Measurements from ENCODE around the gene FBXO46.
"Not testable (repeated sequence)": the region's sequence is repeated elsewhere in the genome, so short reads cannot be mapped to it uniquely, and the experiment has no call there.

FBXO46 gene

DNA sequence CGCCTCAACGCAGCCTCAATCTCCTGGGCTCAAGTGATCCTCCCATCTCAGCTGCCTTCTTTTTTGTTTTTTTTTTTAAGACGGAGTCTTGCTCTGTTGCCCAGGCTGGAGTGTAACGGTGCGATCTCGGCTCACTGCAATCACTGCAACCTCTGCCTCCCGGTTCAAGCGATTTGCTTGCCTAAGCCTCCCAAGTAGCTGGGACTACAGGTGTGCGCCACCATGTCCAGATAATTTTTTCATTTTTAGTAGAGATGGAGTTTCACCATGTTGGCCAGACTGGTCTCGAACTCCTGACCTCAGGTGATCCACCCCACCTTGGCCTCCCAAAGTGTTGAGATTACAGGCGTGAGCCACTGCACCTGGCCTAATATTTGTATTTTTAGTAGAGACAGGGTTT, 10.6 kb downstream of the FBXO46 start:
- DNase-seq, result not testable (repeated sequence)

DNA sequence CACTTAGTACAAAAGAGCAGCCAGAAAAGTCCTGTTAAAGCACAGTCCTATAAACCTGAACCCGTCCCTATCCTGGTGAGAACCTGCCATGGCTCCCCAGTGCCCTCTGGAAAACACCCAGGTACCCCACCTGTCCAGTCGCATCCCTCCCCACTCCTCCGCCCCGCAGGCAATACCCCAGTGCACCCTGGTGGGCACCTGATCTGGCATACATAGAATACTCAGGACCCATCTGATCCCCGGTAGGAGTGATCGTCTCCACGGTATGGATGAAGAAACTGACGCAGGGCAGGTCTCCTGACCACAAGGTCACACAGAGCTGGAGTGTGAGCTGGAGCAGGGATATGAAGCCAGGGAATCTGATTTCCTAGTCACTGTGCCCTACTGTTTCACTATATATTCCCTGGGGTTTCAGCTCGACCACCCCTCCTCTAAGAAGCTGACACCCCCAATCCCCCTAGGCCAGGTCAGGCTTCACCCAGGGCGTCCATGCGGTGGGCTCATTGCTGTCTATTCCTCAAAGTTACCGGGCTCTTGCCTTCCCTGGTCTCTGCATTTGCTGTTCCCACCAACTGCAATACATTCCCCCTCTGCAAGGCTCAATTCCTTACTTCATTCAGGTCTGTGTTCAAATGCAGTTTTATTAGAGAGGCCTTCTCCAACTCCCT, 12.6 kb downstream of the FBXO46 start:
- DNase-seq, result no peak

DNA sequence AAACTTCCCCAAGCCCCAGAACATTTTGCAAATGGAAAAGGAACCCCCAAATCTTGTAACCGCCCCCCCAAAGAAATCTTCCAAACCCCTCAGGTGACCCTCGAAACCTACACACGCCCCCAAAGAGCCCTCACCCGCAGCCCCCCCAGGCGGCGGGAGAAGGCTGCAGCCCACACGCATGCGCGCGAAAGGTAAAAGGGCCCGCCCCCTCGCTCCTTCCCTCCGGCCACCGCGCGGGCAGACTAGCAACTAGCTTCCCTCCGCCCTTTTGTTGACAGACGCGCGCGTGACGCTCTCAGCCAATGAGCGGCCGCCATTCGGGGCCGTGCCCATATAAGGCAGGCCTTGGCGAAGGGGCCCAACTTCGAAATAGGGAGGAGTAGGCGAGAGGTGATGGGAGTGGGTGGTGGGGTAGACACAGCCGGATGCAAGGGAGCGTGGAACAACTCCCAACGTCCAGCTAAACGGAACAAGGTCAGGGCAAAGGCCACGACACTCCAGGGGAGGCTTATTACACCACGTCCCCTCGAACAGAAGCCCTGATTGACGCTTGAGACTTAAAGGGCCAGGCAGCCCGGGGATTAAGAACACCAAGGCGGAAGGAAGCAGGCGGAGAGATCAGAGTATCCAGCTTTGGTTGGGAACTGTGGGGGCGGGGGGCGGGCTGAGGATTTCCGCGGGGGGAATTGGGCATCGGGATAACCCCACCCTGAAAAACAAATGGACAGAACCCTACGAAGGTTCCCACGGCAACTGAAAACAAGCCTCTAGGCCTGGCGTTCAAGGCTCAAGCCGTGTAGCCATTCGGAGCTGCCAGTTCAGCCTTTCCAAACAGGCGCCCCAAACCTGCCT, 13.3 kb downstream of the FBXO46 start:
- DNase-seq, result peak; percentile 96

GRCh38 chr19:45716359-45717130, 14.2 kb downstream of the FBXO46 start:
- peak; percentile 8 for DNase-seq

DNA sequence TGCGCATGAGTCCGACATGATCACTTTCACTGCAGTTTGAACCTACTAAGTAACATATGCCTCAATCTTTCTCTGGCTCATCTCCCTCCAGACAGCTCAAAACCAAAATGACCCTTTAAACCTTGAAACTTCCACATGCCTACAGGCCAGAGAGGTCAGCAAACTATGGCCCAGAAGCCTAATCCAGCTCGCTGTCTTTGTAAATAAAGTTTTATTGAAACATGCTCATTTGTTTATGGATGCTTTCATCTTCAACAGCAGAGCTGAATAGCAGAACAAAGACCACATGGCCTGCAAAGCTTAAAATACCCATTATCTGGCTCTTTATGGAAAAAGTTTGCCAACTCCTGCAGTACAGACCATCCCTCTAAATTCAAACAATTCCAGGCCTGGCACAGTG, 15.6 kb downstream of the FBXO46 start:
- DNase-seq, result no peak

DNA sequence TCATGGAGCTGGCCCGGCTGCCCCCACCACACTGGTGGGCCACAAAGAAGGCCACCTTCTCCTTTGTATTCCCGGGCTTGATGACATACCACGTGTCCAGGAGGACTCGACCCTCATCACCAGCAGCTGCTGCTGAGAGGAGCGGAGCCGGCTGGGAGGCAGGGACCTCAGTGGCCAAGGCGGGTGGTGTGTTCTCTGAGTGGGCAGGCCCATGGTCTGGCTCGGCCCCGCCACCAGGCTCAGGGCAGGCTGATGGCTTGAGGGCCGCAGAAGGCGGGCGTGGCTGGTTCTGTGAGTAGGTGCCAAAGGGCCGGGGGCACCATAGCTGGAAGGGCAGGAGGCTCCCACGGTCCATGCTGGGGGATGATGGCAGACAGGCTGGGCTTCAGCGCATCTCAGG, 17.6 kb downstream of the FBXO46 start:
- no peak for DNase-seq

GRCh38 chr19:45712699-45713067, 18.0 kb downstream of the FBXO46 start:
- DNase-seq, result no peak

- DNase-seq, result no peak
These were observed 18.6 kb downstream of the FBXO46 start for GRCh38 chr19:45711851-45712698.

DNA sequence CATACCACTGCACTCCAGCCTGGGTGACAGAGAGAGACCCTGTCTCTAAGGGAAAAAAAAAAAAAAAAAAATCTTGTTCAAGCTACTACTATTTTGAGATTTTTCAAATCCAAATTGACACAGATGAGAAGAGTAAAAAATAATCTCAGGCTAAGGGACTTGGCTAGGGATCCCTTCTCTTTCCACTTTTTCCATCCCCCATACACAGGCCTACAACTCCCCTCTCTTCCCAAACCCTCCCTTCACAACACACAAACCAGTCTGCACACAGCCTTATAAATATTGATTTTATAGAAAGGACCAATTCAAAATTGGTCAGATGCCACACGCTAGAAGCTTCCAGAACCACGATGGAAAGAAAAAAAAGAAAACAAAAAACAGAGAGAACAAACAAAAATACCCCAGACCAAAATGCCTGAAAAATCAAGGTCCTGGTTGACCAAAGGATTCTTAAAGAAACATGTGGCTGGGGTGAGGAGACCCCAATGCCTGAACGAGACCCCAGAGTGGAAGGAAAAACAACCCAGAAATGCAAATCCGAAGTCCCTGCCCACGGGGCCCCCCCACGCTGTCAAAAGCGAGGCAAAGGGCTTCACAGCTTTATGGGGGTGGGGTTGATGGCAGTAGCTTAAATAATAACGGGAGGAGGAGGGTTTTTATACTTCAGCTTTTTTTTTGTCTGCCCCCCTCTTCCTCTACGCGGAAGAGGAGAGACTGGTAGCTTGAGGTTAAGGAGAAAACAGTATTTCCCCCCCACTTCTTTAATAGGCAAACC, 20.2 kb downstream of the FBXO46 start:
- no peak for DNase-seq

DNA sequence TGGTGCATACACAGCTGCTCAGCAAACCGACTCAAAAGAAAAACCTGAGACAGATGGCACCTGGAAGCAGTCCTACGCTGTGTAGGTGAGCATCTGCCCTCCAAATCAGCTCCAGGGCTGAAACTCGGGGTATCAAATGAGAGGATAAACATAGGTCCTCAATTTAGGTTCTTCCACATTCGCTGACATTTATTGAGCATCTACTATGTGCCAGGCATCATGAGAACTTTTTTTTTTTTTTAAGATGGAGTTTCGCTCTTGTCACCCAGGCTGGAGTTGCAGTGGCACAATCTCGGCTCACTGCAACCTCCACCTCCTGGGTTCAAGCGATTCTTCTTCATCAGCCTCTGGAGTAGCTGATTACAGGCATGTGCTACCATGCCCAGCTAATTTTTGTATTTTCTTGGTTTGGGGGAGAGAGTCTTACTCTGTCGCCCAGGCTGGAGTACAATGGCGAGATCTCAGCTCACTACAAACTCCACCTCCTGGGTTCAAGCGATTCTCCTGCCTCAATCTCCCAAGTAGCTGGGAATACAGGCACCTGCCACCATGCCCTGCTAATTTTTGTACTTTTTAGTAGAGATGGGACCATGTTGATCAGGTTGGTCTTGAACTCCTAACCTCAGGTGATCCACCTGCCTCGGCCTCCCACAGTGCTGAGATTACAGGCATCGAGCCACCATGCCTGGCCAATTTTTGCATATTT, 24.8 kb downstream of the FBXO46 start:
- no peak for DNase-seq

DNA sequence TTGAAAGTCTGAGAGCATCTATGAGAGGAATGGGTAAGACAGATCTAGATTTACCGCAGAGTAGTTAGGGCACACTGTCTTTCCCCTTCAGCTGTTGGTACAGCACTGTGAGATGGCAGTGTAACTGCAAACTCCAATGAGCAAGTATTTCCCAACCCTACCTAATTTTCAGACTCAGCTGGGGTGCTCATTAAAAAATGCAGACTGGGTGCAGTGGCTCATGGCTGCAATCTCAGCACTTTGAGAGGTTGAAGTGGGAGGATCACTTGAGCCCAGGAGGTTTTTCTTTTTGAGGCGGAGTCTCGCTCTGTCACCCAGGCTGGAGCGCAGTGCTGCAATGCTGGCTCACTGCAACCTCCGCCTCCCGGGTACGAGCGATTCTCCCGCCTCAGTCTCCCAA, 25.6 kb downstream of the FBXO46 start:
- no peak for DNase-seq

GRCh38 chr19:45701676-45702075, 29.0 kb downstream of the FBXO46 start:
- no peak for DNase-seq

- DNase-seq, result peak; percentile 81
These were observed 37.4 kb downstream of the FBXO46 start for GRCh38 chr19:45693106-45693788.

DNA sequence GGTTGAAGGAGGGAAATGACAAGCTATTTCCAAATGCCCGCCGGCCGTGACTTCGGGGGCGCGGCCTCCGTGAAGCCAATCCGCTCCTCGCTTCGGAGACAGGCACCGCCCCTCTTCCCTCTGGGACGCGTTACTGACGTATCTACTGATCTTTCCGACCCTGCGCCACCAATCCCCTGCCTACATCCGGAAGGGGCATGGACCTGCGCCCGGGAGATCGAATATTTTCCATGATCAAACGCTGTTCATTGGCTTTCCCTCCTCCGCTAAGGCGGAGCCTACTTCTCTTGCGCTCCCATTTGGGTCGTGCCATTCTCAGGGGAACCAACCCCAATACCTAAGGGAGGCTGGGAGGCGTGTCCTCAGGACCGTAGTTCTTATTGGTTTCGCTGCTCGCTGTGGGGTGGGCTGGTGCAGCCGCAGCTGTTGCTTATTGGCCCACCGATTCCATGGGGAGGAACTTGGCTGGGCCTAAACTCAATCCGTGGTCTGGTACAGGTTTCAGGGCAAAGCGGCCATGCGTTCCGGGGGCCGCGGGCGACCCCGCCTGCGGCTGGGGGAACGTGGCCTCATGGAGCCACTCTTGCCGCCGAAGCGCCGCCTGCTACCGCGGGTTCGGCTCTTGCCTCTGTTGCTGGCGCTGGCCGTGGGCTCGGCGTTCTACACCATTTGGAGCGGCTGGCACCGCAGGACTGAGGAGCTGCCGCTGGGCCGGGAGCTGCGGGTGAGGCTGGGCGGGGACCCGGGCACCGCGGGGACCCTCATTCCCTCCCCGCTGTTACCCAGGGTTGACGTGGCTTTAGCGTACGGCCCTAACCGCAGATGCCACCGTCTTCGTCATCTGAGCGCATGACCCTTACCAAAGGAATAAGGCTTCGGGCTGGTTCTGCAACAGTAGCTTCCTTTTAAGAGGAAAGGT, 38.2 kb downstream of the FBXO46 start, which contains the start of gene QPCTL:
QPCTL (plus strand) TSS at position 480 of the 919 bp plus-strand sequence; CDS start at position 518, 38 bp downstream.
- peak; percentile 95 for DNase-seq

- DNase-seq, result peak; percentile 90
These were observed 39.0 kb downstream of the FBXO46 start, which contains the start of gene SNRPD2 for GRCh38 chr19:45691516-45692186. SNRPD2 (minus strand) TSS chr19:45691953; CDS start chr19:45691888, 65 bp downstream.

GRCh38 chr19:45687599-45687998, 43.1 kb downstream of the FBXO46 start:
- DNase-seq, result no peak

DNA sequence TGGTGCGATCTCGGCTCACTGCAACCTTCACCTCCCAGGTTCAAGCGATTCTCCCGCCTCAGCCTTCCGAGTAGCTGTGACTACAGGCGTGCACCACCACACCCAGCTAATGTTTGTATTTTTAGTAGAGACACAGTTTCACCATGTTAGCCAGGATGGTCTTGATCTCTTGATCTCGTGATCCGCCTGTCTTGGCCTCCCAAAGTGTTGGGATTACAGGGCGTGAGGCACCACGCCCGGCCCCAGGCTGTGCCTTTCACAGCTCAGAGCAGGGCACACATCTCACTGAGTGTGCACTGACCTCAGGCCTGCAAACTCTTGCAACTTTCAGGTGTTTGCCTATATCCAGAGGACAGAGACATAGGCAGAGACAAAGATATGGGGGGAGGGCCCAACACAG, 45.7 kb downstream of the FBXO46 start:
- DNase-seq, result not testable (repeated sequence)

DNA sequence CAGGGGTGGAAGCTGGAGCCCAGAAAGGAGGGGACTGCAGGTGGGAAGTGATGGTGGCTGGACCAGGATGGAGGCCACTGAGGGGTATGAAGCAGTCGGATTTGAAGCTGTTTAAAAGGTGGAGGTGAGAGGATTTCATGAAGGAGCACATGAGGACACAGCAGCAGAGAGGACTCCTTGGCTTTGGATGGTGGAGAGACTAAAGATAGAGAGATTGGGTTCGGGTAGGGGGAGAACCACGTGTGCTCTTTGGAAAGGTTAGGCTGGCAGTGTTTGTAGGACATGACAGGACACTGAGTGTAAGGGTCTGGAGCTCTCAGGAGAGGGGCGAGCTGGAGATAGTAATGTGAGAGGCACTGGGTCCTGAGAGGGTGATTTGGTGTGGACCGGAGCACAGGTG, 47.8 kb downstream of the FBXO46 start:
- no peak for DNase-seq

- DNase-seq, result no peak
These were observed 48.6 kb downstream of the FBXO46 start for GRCh38 chr19:45682117-45682516.
